ENCODE results near the gene RIPPLY1.

DNA sequence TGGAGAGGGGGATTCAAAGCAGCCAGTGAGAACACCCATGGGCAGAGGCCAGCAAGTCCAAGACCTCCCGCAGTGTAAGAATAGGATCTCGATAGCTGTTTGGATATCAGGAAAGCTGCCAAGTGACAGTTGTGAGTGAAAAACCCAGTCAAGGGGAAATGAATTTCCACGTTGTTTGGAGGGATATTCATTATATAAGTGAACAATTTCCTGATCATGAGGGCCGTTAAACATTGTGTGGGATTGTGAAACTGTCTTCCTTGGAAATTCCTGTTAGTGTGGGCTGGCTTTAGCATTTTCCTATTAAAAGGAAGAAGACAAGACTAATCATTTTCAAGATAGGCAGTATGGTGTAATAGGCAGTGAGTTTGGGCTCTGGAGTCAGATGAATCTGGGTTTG lies 32.0 kb upstream of the RIPPLY1 start:
- TF ChIP-seq POLR2AphosphoS5 (IDR thresholded peaks at IDR 0.05; ENCODE audit: borderline replicate concordance, low read depth, low read length) (no peak), EZH2 (IDR thresholded peaks at IDR 0.05) (no peak), FOXP2 (optimal IDR thresholded peaks at IDR 0.05; ENCODE audit: control extremely low read depth, extremely low read length, insufficient read depth) (no peak)
